Measurements from ENCODE around the gene PEF1.

PEF1 gene

GRCh38 chr1:31581821-31582810 is 62.6 kb downstream of the PEF1 start:
- DNase-seq (ENCODE audit: low read depth): no peak
- no peak for TF ChIP-seq CTCF (conservative IDR thresholded peaks at IDR 0.05; ENCODE audit: low read depth, low read length)
- no peak overlapping the region for H3K4me3 ChIP-seq (ENCODE audit: low read depth, low read length)

- TF ChIP-seq CTCF (conservative IDR thresholded peaks at IDR 0.05; ENCODE audit: low read depth, low read length): no peak
- H3K4me3 ChIP-seq (ENCODE audit: low read depth, low read length): no peak overlapping the region
- no peak for DNase-seq (ENCODE audit: low read depth)
Measured at GRCh38 chr1:31580891-31581603, 63.6 kb downstream of the PEF1 start.

- H3K4me3 ChIP-seq (ENCODE audit: low read depth, low read length): no peak overlapping the region
- TF ChIP-seq CTCF (conservative IDR thresholded peaks at IDR 0.05; ENCODE audit: low read depth, low read length): no peak
- DNase-seq (ENCODE audit: low read depth): peak; percentile 60
Measured at GRCh38 chr1:31580513-31580870, 64.2 kb downstream of the PEF1 start.

All from choroid plexus epithelial cell (primary cell).